ENCODE results near the gene ITSN2.

ITSN2 gene

GRCh38 chr2:24334245-24334633 lies 26.1 kb downstream of the ITSN2 start:
- H3K4me3 ChIP-seq (ENCODE audit: low read length) = no peak overlapping the region
- TF ChIP-seq ZNF274 (IDR thresholded peaks at IDR 0.05; ENCODE audit: low read depth, low read length) = no peak

DNA sequence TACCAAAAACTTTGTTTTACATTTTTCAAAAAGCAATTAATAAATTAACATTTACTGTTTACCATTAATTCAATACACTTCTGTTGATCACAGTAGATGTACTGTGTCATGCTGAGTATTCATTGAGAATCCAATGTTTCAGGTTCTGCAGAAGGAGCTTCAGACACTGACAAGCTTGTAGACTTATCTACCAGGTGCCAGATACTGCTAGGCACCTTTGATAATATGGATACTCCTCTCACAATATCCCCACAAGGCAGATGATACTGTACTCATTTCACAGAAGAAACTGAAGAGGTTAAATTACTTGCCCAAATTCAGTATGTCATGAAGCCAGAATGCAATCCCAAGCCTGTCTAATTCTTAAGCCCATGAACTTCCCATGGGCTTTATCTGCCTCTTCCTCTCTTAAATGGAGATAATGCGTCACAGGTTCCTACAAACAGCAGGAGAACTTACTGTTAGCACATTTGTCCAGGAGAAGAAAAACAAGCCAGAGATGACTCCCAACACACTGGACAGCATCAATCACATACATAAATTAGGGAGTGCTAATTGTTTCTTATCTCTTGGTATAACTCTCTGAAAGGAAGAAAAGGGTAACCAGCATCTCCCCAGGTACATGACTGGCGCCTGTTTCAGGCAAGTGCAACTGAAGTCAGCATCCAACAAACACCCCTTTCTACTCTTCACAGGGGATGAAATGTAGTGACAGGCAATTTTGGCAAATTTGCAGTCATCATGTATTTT lies 27.4 kb downstream of the ITSN2 start:
- no peak for TF ChIP-seq ZNF274 (IDR thresholded peaks at IDR 0.05; ENCODE audit: low read depth, low read length)
- no peak overlapping the region for H3K4me3 ChIP-seq (ENCODE audit: low read length)

GRCh38 chr2:24330161-24330560 lies 30.2 kb downstream of the ITSN2 start:
- H3K4me3 ChIP-seq (ENCODE audit: low read length) = peak overlapping the region; percentile 14; the same call in 1 of the 2 replicates

GRCh38 chr2:24329700-24330099 lies 30.6 kb downstream of the ITSN2 start:
- peak overlapping the region; percentile 14; the same call in 1 of the 2 replicates for H3K4me3 ChIP-seq (ENCODE audit: low read length)
- TF ChIP-seq ZNF274 (IDR thresholded peaks at IDR 0.05; ENCODE audit: low read depth, low read length) = no peak

More at GRCh38 chr2:24330161-24330560, 30.2 kb downstream of the ITSN2 start:
- no peak for TF ChIP-seq ZNF274 (IDR thresholded peaks at IDR 0.05; ENCODE audit: low read depth, low read length)

- H3K4me3 ChIP-seq (ENCODE audit: low read length) = no peak overlapping the region
- no peak for TF ChIP-seq ZNF274 (IDR thresholded peaks at IDR 0.05; ENCODE audit: low read depth, low read length)
Measured at GRCh38 chr2:24328010-24328409, 32.3 kb downstream of the ITSN2 start.

- TF ChIP-seq ZNF274 (IDR thresholded peaks at IDR 0.05; ENCODE audit: low read depth, low read length) = no peak
- no peak overlapping the region for H3K4me3 ChIP-seq (ENCODE audit: low read length)
Measured at GRCh38 chr2:24317491-24317920, 42.8 kb downstream of the ITSN2 start.

GRCh38 chr2:24315669-24316068 lies 44.7 kb downstream of the ITSN2 start:
- no peak for TF ChIP-seq ZNF274 (IDR thresholded peaks at IDR 0.05; ENCODE audit: low read depth, low read length)
- H3K4me3 ChIP-seq (ENCODE audit: low read length) = no peak overlapping the region

GRCh38 chr2:24313744-24314632 lies 46.3 kb downstream of the ITSN2 start:
- TF ChIP-seq ZNF274 (IDR thresholded peaks at IDR 0.05; ENCODE audit: low read depth, low read length) = no peak
- no peak overlapping the region for H3K4me3 ChIP-seq (ENCODE audit: low read length)

DNA sequence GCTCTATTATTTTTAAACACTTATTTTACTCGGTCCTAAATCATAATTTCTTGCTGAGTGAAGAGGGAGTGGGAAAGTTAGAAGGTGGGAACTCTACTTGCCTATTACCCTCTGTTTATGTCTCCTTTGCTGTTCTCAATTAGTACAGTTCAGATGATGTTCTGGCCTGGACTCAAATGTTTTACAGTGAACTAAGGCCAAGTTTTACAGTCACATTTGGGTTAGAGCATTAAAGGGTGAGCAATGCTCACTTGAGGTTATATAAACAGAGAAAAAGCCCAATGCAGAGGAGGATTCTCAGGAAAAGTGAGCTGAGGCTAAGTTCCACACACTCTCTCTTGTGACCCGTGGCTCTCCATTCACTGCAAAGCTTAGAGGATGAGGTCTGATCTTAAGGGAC lies 52.4 kb downstream of the ITSN2 start:
- no peak overlapping the region for H3K4me3 ChIP-seq (ENCODE audit: low read length)
- TF ChIP-seq ZNF274 (IDR thresholded peaks at IDR 0.05; ENCODE audit: low read depth, low read length) = no peak

GRCh38 chr2:24304631-24305030 lies 55.7 kb downstream of the ITSN2 start:
- no peak overlapping the region for H3K4me3 ChIP-seq (ENCODE audit: low read length)
- TF ChIP-seq ZNF274 (IDR thresholded peaks at IDR 0.05; ENCODE audit: low read depth, low read length) = no peak

DNA sequence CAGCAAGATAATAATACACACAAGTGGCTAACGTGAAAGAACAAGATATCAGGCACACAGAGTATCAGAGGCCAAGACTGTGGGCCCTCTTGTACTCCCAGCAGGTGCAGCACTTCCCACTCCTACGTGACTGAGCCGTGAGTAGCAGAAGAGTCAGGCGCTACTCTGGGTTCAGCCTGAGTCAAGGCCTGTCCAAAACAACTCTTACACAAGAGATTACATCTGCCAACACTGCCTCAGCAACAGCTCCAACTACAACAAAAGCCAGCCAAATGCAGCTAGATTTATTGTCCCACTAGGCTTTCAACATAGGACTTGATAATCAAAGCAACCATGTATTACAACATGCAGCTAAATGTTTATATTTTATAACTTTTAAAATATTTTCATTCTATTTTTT lies 56.2 kb downstream of the ITSN2 start:
- TF ChIP-seq ZNF274 (IDR thresholded peaks at IDR 0.05; ENCODE audit: low read depth, low read length) = no peak
- H3K4me3 ChIP-seq (ENCODE audit: low read length) = no peak overlapping the region

DNA sequence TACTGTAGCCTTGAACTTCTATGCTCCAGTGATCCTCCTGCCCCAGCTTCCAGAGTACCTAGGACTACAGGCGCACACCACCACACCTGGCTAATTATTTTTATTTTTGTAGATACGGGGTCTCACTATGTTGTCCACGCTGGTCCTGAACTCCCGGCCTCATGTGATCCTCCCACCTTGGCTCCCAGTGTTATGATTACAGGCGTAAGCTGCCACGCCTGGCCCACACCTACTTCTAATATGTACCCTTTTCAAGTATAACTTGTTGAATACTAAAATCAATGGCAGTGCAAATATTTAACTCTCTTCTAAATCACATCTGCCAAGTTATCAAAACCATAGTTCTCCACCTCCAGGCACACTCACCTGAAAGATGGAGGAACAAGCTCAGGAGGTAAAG lies 58.7 kb downstream of the ITSN2 start:
- TF ChIP-seq ZNF274 (IDR thresholded peaks at IDR 0.05; ENCODE audit: low read depth, low read length) = no peak

GRCh38 chr2:24297663-24298062 lies 62.7 kb downstream of the ITSN2 start:
- H3K4me3 ChIP-seq (ENCODE audit: low read length) = no peak overlapping the region
- TF ChIP-seq ZNF274 (IDR thresholded peaks at IDR 0.05; ENCODE audit: low read depth, low read length) = no peak

More for the DNA sequence above, 58.7 kb downstream of the ITSN2 start:
- no peak overlapping the region for H3K4me3 ChIP-seq (ENCODE audit: low read length)

DNA sequence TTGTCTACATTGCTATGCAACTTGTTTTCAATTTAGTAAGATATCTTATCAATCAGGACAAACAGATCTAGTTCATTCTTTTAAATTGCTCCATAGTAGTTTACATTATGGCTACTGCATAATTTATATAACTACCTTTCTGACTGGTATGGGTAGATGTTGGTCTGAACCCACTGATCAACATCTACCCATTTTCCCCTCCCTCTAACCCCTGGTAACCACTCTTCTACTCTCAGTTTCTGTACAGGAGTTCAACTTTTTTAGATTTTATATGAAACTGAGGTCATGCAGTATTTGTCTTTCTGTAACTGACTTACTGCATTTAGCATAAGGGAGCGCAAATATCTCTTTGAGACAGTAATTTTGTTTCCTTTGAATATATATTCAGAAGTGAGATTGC lies 73.2 kb downstream of the ITSN2 start:
- H3K4me3 ChIP-seq (ENCODE audit: low read length) = no peak overlapping the region
- no peak for TF ChIP-seq ZNF274 (IDR thresholded peaks at IDR 0.05; ENCODE audit: low read depth, low read length)

Data from GM08714 (cell line).